Measurements from ENCODE around the gene FLRT2.

The FLRT2 gene

GRCh38 chr14:85675957-85676356 is 146.0 kb downstream of the FLRT2 start:
- no peak for DNase-seq

DNA sequence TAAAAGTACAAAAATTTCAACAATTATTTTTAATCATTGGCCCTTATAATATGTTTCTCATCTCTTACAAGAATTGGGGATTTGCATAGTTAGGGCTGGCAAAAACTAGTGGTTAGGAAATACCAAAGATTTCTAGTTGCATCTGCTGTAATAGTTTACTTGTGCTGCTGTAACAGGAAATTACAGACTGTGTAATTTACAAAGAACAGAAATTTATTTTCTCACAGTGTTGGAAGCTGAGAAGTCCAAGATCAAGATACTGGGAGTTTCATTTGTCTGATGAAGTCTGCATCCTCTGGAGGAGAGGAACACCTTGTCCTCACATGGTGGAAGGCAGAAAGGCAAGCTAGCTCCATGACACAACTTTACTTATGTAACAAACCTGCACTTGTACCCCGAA is 157.0 kb downstream of the FLRT2 start:
- DNase-seq = no peak

GRCh38 chr14:85687456-85687855 is 157.5 kb downstream of the FLRT2 start:
- DNase-seq = no peak

- no peak for DNase-seq
Observed at GRCh38 chr14:85688006-85688405, 158.1 kb downstream of the FLRT2 start.

- DNase-seq = no peak
Observed at GRCh38 chr14:85695300-85695699, 165.4 kb downstream of the FLRT2 start.

DNA sequence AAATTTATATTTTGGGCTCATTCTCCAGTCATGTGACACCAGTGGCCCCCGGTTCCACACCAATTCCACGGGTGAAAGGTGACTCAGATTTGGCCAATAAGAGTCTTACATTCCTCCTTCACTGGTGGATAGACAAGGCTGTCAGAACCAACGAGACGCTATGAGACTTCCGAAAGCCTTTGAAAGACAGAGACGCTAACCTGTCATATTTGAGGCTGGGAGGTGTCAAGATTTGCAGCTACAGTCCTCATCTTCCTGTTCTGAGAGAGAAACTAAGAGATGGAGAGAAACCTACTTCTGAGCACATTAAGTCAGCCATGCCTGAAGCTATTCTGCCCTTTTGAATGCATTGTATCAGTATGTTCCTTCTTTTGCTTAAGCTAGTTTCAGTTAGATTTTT is 171.2 kb downstream of the FLRT2 start:
- no peak for DNase-seq

DNA sequence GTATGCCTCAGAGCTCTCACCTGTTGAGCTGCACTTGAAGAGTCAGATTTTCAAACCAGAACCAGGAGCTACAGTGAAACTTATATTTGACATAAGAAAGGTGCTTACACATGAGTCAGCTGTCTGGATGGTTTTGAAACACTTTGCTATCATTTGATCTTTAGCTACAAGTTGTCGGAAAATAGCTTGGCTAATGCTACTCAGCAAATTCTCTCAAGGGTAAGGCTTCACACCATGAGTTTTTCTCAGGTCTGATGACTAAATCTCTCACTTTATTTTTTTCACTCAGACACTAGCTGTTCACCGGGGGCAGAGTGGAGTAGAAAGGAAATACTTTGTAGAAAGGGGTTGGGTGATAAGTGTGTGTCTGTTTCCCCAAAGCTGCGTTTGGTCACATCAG is 171.8 kb downstream of the FLRT2 start:
- DNase-seq = no peak

DNA sequence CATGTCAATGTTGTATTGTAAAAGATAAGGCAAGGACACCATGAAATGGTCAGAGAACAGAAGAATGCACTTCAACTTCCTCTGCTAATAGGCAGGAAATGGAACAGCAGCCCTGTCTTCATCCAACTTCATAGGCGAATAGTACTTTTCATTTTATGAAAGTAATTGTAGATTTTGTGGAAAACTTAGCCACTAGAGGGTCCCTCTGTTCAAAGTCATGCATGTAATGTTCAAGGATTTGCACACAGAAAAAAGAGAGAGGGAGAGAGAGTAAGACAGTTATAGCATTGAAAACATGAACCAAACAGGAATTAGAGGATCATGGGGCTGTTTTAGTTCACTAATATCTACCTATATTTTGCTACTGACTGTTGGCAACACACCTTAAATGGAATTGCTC is 172.2 kb downstream of the FLRT2 start:
- DNase-seq = no peak

- DNase-seq = no peak
Observed at GRCh38 chr14:85702997-85703396, 173.1 kb downstream of the FLRT2 start.

All from T-helper 9 cell (primary cell).